ENCODE results near the gene TERF2IP. TPM values are rescaled to one million over a fixed set of nuclear protein-coding genes. Genes with fewer than 3 reads are reported as not detected.
A peak's percentile ranks its signal among the peaks of the same experiment; 100 is the strongest.

TERF2IP gene
- total and polyA plus RNA-seq, 9 of the 15 experiments (the other 6 are each of a cell fraction or from before 2014, with no cell fraction given), result 14.5 to 64.2 (median 47.0) TPM

GRCh38 chr16:75621170-75621477 is 26.4 kb upstream of the TERF2IP start (continued):
- TF ChIP-seq PHB2 (IDR thresholded peaks at IDR 0.05; ENCODE audit: low read depth) (peak; percentile 76), TCF7 (IDR thresholded peaks at IDR 0.05; ENCODE audit: borderline replicate concordance) (no peak), CGGBP1 (CRISPR knock-in tag; IDR thresholded peaks at IDR 0.05) (no peak), ZKSCAN3 (CRISPR knock-in tag; IDR thresholded peaks at IDR 0.05) (no peak), TFAM (CRISPR knock-in tag; conservative IDR thresholded peaks at IDR 0.05) (no peak), ZNF239 (CRISPR knock-in tag; IDR thresholded peaks at IDR 0.05) (peak; percentile 44; the same call in 1 of the 2 replicates), ARNT (IDR thresholded peaks at IDR 0.05) (peak in 1 of 2 experiments; percentile 94; a peak in 2 of 4 replicates), ARID1B (IDR thresholded peaks at IDR 0.05) (peak; percentile 97), RBM22 (IDR thresholded peaks at IDR 0.05; ENCODE audit: low read depth, low read length, poor library complexity, severe bottlenecking) (no peak), CBX1 (IDR thresholded peaks at IDR 0.05; ENCODE audit: low read depth) (no peak), CTBP1 (IDR thresholded peaks at IDR 0.05; ENCODE audit: borderline replicate concordance) (no peak; the same call in 1 of the 2 replicates), FOXJ3 (CRISPR knock-in tag; IDR thresholded peaks at IDR 0.05) (no peak), KDM5B (IDR thresholded peaks at IDR 0.05; ENCODE audit: insufficient replicate concordance, low read depth, low read length) (no peak), SP1 (CRISPR knock-in tag; IDR thresholded peaks at IDR 0.05) (peak; percentile 38; the same call in 1 of the 2 replicates)
- TF ChIP-seq, protein P1, sequence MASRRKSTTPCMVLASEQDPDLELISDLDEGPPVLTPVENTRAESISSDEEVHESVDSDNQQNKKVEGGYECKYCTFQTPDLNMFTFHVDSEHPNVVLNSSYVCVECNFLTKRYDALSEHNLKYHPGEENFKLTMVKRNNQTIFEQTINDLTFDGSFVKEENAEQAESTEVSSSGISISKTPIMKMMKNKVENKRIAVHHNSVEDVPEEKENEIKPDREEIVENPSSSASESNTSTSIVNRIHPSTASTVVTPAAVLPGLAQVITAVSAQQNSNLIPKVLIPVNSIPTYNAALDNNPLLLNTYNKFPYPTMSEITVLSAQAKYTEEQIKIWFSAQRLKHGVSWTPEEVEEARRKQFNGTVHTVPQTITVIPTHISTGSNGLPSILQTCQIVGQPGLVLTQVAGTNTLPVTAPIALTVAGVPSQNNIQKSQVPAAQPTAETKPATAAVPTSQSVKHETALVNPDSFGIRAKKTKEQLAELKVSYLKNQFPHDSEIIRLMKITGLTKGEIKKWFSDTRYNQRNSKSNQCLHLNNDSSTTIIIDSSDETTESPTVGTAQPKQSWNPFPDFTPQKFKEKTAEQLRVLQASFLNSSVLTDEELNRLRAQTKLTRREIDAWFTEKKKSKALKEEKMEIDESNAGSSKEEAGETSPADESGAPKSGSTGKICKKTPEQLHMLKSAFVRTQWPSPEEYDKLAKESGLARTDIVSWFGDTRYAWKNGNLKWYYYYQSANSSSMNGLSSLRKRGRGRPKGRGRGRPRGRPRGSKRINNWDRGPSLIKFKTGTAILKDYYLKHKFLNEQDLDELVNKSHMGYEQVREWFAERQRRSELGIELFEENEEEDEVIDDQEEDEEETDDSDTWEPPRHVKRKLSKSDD (conservative IDR thresholded peaks at IDR 0.05; ENCODE audit: low read length), result no peak
- TF ChIP-seq, protein P2, sequence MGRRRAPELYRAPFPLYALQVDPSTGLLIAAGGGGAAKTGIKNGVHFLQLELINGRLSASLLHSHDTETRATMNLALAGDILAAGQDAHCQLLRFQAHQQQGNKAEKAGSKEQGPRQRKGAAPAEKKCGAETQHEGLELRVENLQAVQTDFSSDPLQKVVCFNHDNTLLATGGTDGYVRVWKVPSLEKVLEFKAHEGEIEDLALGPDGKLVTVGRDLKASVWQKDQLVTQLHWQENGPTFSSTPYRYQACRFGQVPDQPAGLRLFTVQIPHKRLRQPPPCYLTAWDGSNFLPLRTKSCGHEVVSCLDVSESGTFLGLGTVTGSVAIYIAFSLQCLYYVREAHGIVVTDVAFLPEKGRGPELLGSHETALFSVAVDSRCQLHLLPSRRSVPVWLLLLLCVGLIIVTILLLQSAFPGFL (CRISPR knock-in tag; IDR thresholded peaks at IDR 0.05), result no peak

All from K562 (cell line).